Neuron (in vitro differentiated cells): ENCODE results near the gene TTLL12.

Source experiments
- H2AFZ ChIP-seq: one replicate; pipeline ENCODE4 v1.6.1; 2013; ENCODE audit warnings: low read depth, mild to moderate bottlenecking, inconsistent platforms, low read length, moderate library complexity
- H3K27me3 ChIP-seq: one replicate; pipeline ENCODE4 v1.6.1; 2013; ENCODE audit warnings: low read length; ENCODE audit not compliant: insufficient read depth
- H3K36me3 ChIP-seq: one replicate; pipeline ENCODE4 v1.6.1; 2013; ENCODE audit warnings: low read length; ENCODE audit not compliant: insufficient read depth
- H3K4me1 ChIP-seq: one replicate; pipeline ENCODE4 v1.6.1; 2013; ENCODE audit warnings: low read length; ENCODE audit not compliant: insufficient read depth
- H3K4me3 ChIP-seq: 2 replicates; pipeline ENCODE4 v1.5.1; 2013; ENCODE audit warnings: mild to moderate bottlenecking, low read length, moderate library complexity
- H3K9me3 ChIP-seq: one replicate; pipeline ENCODE4 v1.6.1; 2013; ENCODE audit warnings: low read length

TTLL12 gene

GRCh38 chr22:43160497-43161126 lies 26.3 kb downstream of the TTLL12 start:
- Histone ChIP-seq H2AFZ (no peak overlapping the region), H3K9me3 (no peaks in the 10 kb centered on the region), H3K27me3 (no peaks in the 10 kb centered on the region), H3K4me1 (peaks cover 9% of the 10 kb centered on the region), H3K4me3 (no peak overlapping the region), H3K36me3 (no peaks in the 10 kb centered on the region)

GRCh38 chr22:43159484-43160178 lies 27.3 kb downstream of the TTLL12 start:
- H3K9me3 ChIP-seq = no peaks in the 10 kb centered on the region
- H3K36me3 ChIP-seq = no peaks in the 10 kb centered on the region
- no peak overlapping the region for H2AFZ ChIP-seq
- peaks cover 9% of the 10 kb centered on the region for H3K4me1 ChIP-seq
- no peak overlapping the region for H3K4me3 ChIP-seq
- H3K27me3 ChIP-seq = no peaks in the 10 kb centered on the region

- H3K4me3 ChIP-seq = no peak overlapping the region
- no peak overlapping the region for H2AFZ ChIP-seq
- no peaks in the 10 kb centered on the region for H3K27me3 ChIP-seq
- H3K4me1 ChIP-seq = peaks cover 9% of the 10 kb centered on the region
- no peaks in the 10 kb centered on the region for H3K36me3 ChIP-seq
- H3K9me3 ChIP-seq = no peaks in the 10 kb centered on the region
Measured at GRCh38 chr22:43158778-43159483, 28.0 kb downstream of the TTLL12 start.

GRCh38 chr22:43157874-43158546 lies 28.9 kb downstream of the TTLL12 start:
- Histone ChIP-seq H3K4me1 (peaks cover 5% of the 10 kb centered on the region), H2AFZ (no peak overlapping the region), H3K27me3 (no peaks in the 10 kb centered on the region), H3K9me3 (no peaks in the 10 kb centered on the region), H3K36me3 (no peaks in the 10 kb centered on the region), H3K4me3 (no peak overlapping the region)

- Histone ChIP-seq H3K36me3 (no peaks in the 10 kb centered on the region), H3K4me1 (peaks cover 10% of the 10 kb centered on the region), H3K9me3 (no peaks in the 10 kb centered on the region), H3K27me3 (peaks cover 12% of the 10 kb centered on the region), H3K4me3 (no peak overlapping the region), H2AFZ (no peak overlapping the region)
Measured at GRCh38 chr22:43156413-43156812, 30.5 kb downstream of the TTLL12 start.

- no peak overlapping the region for H2AFZ ChIP-seq
- H3K4me3 ChIP-seq = no peak overlapping the region
- H3K36me3 ChIP-seq = no peaks in the 10 kb centered on the region
- H3K4me1 ChIP-seq = peaks cover 10% of the 10 kb centered on the region
- peaks cover 14% of the 10 kb centered on the region for H3K27me3 ChIP-seq
- no peaks in the 10 kb centered on the region for H3K9me3 ChIP-seq
Measured at GRCh38 chr22:43155789-43156188, 31.1 kb downstream of the TTLL12 start.

- Histone ChIP-seq H3K27me3 (peaks cover 17% of the 10 kb centered on the region), H2AFZ (no peak overlapping the region), H3K4me3 (no peak overlapping the region), H3K9me3 (no peaks in the 10 kb centered on the region), H3K4me1 (peaks cover 10% of the 10 kb centered on the region), H3K36me3 (no peaks in the 10 kb centered on the region)
Measured at GRCh38 chr22:43154887-43155536, 31.9 kb downstream of the TTLL12 start.

- Histone ChIP-seq H3K36me3 (no peaks in the 10 kb centered on the region), H3K4me3 (no peak overlapping the region), H2AFZ (no peak overlapping the region), H3K4me1 (peaks cover 5% of the 10 kb centered on the region), H3K9me3 (no peaks in the 10 kb centered on the region), H3K27me3 (peaks cover 17% of the 10 kb centered on the region)
Measured at GRCh38 chr22:43153899-43154298, 33.0 kb downstream of the TTLL12 start.

- Histone ChIP-seq H3K27me3 (peaks cover 20% of the 10 kb centered on the region), H3K9me3 (no peaks in the 10 kb centered on the region), H3K4me1 (peaks cover 5% of the 10 kb centered on the region), H3K36me3 (no peaks in the 10 kb centered on the region), H3K4me3 (no peak overlapping the region), H2AFZ (no peak overlapping the region)
Measured at GRCh38 chr22:43152357-43153071, 34.4 kb downstream of the TTLL12 start.

GRCh38 chr22:43152003-43152356 lies 35.0 kb downstream of the TTLL12 start:
- Histone ChIP-seq H3K4me1 (peaks cover 5% of the 10 kb centered on the region), H3K4me3 (no peak overlapping the region), H3K9me3 (no peaks in the 10 kb centered on the region), H3K36me3 (no peaks in the 10 kb centered on the region), H2AFZ (peak overlapping the region; percentile 17), H3K27me3 (peaks cover 20% of the 10 kb centered on the region)

GRCh38 chr22:43151251-43152002 lies 35.5 kb downstream of the TTLL12 start, which contains the start of gene TSPO:
TSPO (plus strand) TSS chr22:43151559; CDS start chr22:43159239, 7,680 bp downstream.
- Histone ChIP-seq H3K4me3 (no peak within 1 kb of the TSS), H3K4me1 (peaks cover 5% of the 10 kb centered on the region), H2AFZ (peak within 1 kb of the TSS; percentile 17)

More at GRCh38 chr22:43151251-43152002, 35.5 kb downstream of the TTLL12 start, which contains the start of gene TSPO:
- no peaks in the 10 kb centered on the region for H3K9me3 ChIP-seq
- no peaks in the 10 kb centered on the region for H3K36me3 ChIP-seq
- H3K27me3 ChIP-seq = peaks cover 20% of the 10 kb centered on the region
